ENCODE data around the gene RUBCNL. TPM values are rescaled to one million over a fixed set of nuclear protein-coding genes. Genes with fewer than 3 reads are reported as not detected.

The RUBCNL gene
- total RNA-seq, 4 donors from 2014 or later = 1.5 to 6.8 (median 2.9) TPM

- H3K4me3 ChIP-seq = no peak overlapping the region
- H3K9me3 ChIP-seq = no peaks in the 10 kb centered on the region
- H3K36me3 ChIP-seq = no peaks in the 10 kb centered on the region
- ATAC-seq = peak; percentile 78
- no peak overlapping the region for H3K27ac ChIP-seq
- H3K4me1 ChIP-seq = no peaks in the 10 kb centered on the region
- WGBS, 2 donors (ENCODE audit: low coverage in 1 of 2) = 48 to 64% methylated on average over 4 to 6 of the region's 7 CpGs
- no peaks in the 10 kb centered on the region for H3K27me3 ChIP-seq
- TF ChIP-seq POLR2A (IDR thresholded peaks at IDR 0.05) = no peak
- TF ChIP-seq CTCF (IDR thresholded peaks at IDR 0.05) = no peak
- no peak for TF ChIP-seq EP300 (IDR thresholded peaks at IDR 0.05)
- TF ChIP-seq POLR2AphosphoS5 (IDR thresholded peaks at IDR 0.05) = no peak
These were observed 91.4 kb downstream of the RUBCNL start for GRCh38 chr13:46295491-46296114.

- no peaks in the 10 kb centered on the region for H3K36me3 ChIP-seq
- H3K4me3 ChIP-seq = no peak overlapping the region
- H3K9me3 ChIP-seq = no peaks in the 10 kb centered on the region
- H3K27me3 ChIP-seq = no peaks in the 10 kb centered on the region
- H3K4me1 ChIP-seq = no peaks in the 10 kb centered on the region
- no peak for ATAC-seq
- 79 to 83% methylated on average over 2 to 3 of the region's 3 CpGs for whole genome bisulfite sequencing, 2 donors (ENCODE audit: low coverage in 1 of 2)
- TF ChIP-seq EP300 (IDR thresholded peaks at IDR 0.05) (no peak), CTCF (IDR thresholded peaks at IDR 0.05) (no peak), POLR2A (IDR thresholded peaks at IDR 0.05) (no peak), POLR2AphosphoS5 (IDR thresholded peaks at IDR 0.05) (no peak)
- no peak overlapping the region for H3K27ac ChIP-seq
These were observed 93.6 kb downstream of the RUBCNL start for GRCh38 chr13:46293436-46293835.

Small RNAs within 50 kb of the gene (small RNA-seq; reads per million reads assigned to genes)
- gene RNU2-6P (0 to 0.90 (median 0.54) reads per million in 4 donors), gene RNU6-68P (0 reads per million in 4 donors)

Other genes starting within 250 kb of the RUBCNL start
- 10 to 100 TPM in 3 of 4 donors, 1 to 10 TPM in 1; 9.0 to 48.9 (median 27.8) TPM for gene LCP1, start 205.1 kb downstream of the RUBCNL start, total RNA-seq
- gene LRRC63, start 175.3 kb downstream of the RUBCNL start, total RNA-seq = not detected
- gene LRCH1, start 165.9 kb upstream of the RUBCNL start, total RNA-seq = 10 to 100 TPM; 54.3 to 72.2 (median 57.4) TPM

Measured in gastroesophageal sphincter (tissue), 4 donors.